Measurements from ENCODE around the gene GFOD1. TPM values are rescaled to one million over a fixed set of nuclear protein-coding genes. Genes with fewer than 3 reads are reported as not detected.

The GFOD1 gene
- total RNA-seq, 4 donors from 2014 or later, result 21.8 to 49.4 (median 31.1) TPM

DNA sequence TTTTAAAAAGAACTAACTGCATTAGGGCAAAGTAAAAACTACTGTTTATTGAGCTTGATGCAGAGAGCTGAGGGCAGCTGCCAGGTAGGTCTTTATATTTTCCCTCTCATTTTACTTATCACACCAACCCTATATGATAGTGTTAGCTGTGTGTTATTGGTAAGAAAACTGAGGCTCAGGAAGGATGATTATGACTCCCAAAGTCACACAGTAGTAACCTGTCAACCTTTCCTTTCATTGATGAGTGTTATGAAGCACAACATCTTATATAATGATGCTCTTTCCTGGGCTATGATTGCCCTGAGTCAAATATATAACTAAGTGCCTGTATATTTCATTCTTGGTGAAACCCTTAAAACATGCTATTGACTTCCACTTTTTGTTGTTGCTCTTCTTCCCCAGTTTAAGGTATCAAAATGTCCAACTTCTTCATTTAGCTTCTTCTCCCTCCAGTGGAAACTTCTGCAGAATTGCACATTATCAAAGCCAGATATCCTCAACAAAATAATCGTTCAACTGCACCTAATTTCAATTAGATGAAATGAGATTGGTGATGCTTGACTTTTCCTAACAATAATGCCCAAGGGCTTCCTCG is 8.1 kb downstream of the GFOD1 start:
- Histone ChIP-seq H3K27ac (no peak overlapping the region), H3K9me3 (no peaks in the 10 kb centered on the region), H3K4me1 (peaks cover 0 to 2% (median 0%) of the 10 kb centered on the region in 4 donors), H3K36me3 (no peaks in the 10 kb centered on the region), H3K4me3 (no peak overlapping the region), H3K27me3 (no peaks in the 10 kb centered on the region)
- TF ChIP-seq POLR2A (IDR thresholded peaks at IDR 0.05) (no peak), EP300 (IDR thresholded peaks at IDR 0.05) (no peak)
- TF ChIP-seq, protein P1, sequence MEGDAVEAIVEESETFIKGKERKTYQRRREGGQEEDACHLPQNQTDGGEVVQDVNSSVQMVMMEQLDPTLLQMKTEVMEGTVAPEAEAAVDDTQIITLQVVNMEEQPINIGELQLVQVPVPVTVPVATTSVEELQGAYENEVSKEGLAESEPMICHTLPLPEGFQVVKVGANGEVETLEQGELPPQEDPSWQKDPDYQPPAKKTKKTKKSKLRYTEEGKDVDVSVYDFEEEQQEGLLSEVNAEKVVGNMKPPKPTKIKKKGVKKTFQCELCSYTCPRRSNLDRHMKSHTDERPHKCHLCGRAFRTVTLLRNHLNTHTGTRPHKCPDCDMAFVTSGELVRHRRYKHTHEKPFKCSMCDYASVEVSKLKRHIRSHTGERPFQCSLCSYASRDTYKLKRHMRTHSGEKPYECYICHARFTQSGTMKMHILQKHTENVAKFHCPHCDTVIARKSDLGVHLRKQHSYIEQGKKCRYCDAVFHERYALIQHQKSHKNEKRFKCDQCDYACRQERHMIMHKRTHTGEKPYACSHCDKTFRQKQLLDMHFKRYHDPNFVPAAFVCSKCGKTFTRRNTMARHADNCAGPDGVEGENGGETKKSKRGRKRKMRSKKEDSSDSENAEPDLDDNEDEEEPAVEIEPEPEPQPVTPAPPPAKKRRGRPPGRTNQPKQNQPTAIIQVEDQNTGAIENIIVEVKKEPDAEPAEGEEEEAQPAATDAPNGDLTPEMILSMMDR (IDR thresholded peaks at IDR 0.05), result no peak
- no peak for DNase-seq (ENCODE audit: low spot score in 2 of 2)
- WGBS, 2 donors, result 86 to 90% methylated on average over 2 of the region's 2 CpGs

DNA sequence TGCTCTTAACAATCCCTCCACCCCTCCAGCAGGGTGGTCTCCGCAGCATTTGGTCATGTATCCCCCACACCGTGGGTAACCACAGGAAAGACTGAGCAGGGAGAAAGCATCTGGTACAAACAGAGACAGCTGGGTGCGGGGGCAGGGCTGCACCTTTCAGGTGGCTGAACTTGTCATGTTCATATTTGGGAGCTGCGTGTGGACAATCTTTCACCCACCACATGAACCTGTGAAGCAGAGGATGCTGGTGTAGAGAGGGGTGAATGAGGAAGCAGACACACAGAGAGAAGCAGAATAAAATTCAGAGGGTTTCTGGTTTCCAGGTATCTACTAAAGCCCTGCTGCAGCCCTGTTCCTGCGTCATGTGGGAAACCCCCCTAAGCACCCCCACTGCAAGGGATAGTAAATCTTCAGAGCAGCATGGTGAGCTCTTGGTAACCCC is 8.9 kb downstream of the GFOD1 start:
- no peak overlapping the region for H3K4me3 ChIP-seq
- TF ChIP-seq, protein P1 (IDR thresholded peaks at IDR 0.05), result no peak
- TF ChIP-seq EP300 (IDR thresholded peaks at IDR 0.05) (no peak), POLR2A (IDR thresholded peaks at IDR 0.05) (no peak)
- no peaks in the 10 kb centered on the region for H3K9me3 ChIP-seq
- WGBS, 2 donors, result 67 to 77% methylated on average over 5 of the region's 5 CpGs
- no peaks in the 10 kb centered on the region for H3K27me3 ChIP-seq
- H3K4me1 ChIP-seq, result no peaks in the 10 kb centered on the region
- H3K36me3 ChIP-seq, result no peaks in the 10 kb centered on the region
- no peak for DNase-seq (ENCODE audit: low spot score in 2 of 2)
- no peak overlapping the region for H3K27ac ChIP-seq

DNA sequence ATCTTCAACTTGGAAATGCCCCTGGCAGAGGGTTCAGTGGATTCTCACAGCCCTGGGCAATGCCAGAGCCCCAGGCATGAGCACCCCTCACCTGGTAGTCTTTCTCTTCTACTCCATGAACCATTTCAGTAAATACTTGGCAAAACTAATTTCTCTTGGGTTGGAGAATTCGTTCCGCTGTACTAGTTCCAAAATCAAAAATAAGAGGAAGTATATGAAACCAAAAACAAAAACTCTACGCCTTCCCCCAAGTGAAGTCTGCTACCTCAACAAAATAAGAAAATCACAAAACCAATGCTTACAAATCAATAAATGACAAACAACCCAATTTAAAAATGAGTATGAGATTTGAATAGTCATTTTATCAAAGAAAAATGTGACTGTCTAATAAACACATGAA is 12.6 kb downstream of the GFOD1 start:
- H3K27ac ChIP-seq, result no peak overlapping the region
- WGBS, 2 donors, result 89 to 90% methylated on average over 3 of the region's 3 CpGs
- no peaks in the 10 kb centered on the region for H3K36me3 ChIP-seq
- peaks cover 0 to 16% (median 7%) of the 10 kb centered on the region in 4 donors for H3K4me1 ChIP-seq
- no peaks in the 10 kb centered on the region for H3K27me3 ChIP-seq
- DNase-seq (ENCODE audit: low spot score in 2 of 2), result no peak
- TF ChIP-seq EP300 (IDR thresholded peaks at IDR 0.05) (no peak), POLR2A (IDR thresholded peaks at IDR 0.05) (no peak)
- TF ChIP-seq, protein P1 (IDR thresholded peaks at IDR 0.05), result no peak
- no peaks in the 10 kb centered on the region for H3K9me3 ChIP-seq
- no peak overlapping the region for H3K4me3 ChIP-seq

DNA sequence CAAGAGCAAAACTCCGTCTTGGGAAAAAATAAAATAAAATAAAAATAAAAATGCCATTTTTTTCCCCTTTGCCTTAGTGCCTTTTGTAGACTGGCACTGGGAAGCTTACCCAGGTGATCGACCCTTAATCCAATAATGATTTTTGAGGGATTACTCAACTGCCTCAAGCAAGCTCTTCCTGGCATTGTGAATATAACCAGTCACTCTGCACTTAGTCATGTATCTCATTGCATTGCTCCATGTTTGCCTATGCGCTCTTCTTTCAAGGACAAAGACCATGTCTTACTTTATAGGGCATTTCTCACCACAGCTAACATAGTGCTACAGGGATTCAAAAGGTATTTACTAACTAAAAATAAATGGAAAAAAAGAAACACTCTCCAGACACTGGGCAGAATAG is 13.0 kb downstream of the GFOD1 start:
- no peak overlapping the region for H3K4me3 ChIP-seq
- H3K9me3 ChIP-seq, result no peaks in the 10 kb centered on the region
- H3K4me1 ChIP-seq, result peaks cover 0 to 16% (median 7%) of the 10 kb centered on the region in 4 donors
- H3K36me3 ChIP-seq, result no peaks in the 10 kb centered on the region
- WGBS, 2 donors, result 94 to 96% methylated on average over 3 of the region's 3 CpGs
- no peak for TF ChIP-seq EP300 (IDR thresholded peaks at IDR 0.05)
- TF ChIP-seq, protein P1 (IDR thresholded peaks at IDR 0.05), result no peak
- TF ChIP-seq POLR2A (IDR thresholded peaks at IDR 0.05), result no peak
- no peaks in the 10 kb centered on the region for H3K27me3 ChIP-seq
- H3K27ac ChIP-seq, result no peak overlapping the region
- DNase-seq (ENCODE audit: low spot score in 2 of 2), result no peak

DNA sequence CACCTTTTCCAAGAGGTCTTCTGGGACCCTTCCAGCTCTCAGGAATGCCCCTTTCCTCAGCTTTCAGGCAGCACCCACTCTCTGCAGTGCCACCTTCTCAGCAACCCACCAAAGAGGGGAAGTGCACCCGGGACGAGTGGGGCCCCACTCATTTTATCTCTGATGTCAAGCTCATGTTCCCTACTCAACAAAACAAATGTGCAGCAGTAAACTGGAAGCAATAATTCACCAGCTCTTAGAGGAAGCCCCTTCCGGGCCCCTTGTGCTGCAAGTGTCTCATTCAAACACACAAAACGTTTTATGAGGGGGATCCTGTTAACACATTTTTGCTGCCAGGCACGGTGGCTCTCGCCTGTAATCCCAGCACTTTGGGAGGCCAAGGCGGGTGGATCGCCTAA is 13.6 kb downstream of the GFOD1 start:
- no peaks in the 10 kb centered on the region for H3K27me3 ChIP-seq
- WGBS, 2 donors, result 54 to 62% methylated on average over 8 of the region's 8 CpGs
- no peak overlapping the region for H3K4me3 ChIP-seq
- H3K27ac ChIP-seq, result no peak overlapping the region
- peaks cover 0 to 16% (median 7%) of the 10 kb centered on the region in 4 donors for H3K4me1 ChIP-seq
- TF ChIP-seq, protein P1 (IDR thresholded peaks at IDR 0.05), result no peak
- TF ChIP-seq EP300 (IDR thresholded peaks at IDR 0.05) (no peak), POLR2A (IDR thresholded peaks at IDR 0.05) (no peak)
- no peak for DNase-seq (ENCODE audit: low spot score in 2 of 2)
- H3K9me3 ChIP-seq, result no peaks in the 10 kb centered on the region
- H3K36me3 ChIP-seq, result no peaks in the 10 kb centered on the region
